Ishikawa (cell line): ENCODE measurements around the gene GNAO1.

Source experiments
- CEBPB ChIP-seq: IDR thresholded peaks from 2 replicates; pipeline ENCODE4 v1.6.1; 2012
- CREB1 ChIP-seq: IDR thresholded peaks from 2 replicates; pipeline ENCODE4 v1.6.1; 2012; ENCODE audit warnings: low read depth
- EGR1 ChIP-seq: IDR thresholded peaks from 2 replicates; pipeline ENCODE4 v1.6.1; 2012
- EP300 ChIP-seq: IDR thresholded peaks from 2 replicates; pipeline ENCODE4 v1.6.1; 2012; ENCODE audit warnings: borderline replicate concordance
- FOXM1 ChIP-seq: IDR thresholded peaks from 2 replicates; pipeline ENCODE4 v1.6.1; 2012; ENCODE audit warnings: low read depth, borderline replicate concordance
- MAX ChIP-seq: IDR thresholded peaks from 2 replicates; pipeline ENCODE4 v1.6.1; 2012
- NFIC ChIP-seq: IDR thresholded peaks from 2 replicates; pipeline ENCODE4 v1.6.1; 2012
- RAD21 ChIP-seq: IDR thresholded peaks from 2 replicates; pipeline ENCODE4 v1.6.1; 2012; ENCODE audit warnings: low read depth
- REST ChIP-seq: IDR thresholded peaks from 2 replicates; pipeline ENCODE4 v1.6.1; 2012; ENCODE audit warnings: low read depth, mild to moderate bottlenecking
- TAF1 ChIP-seq: IDR thresholded peaks from 2 replicates; pipeline ENCODE4 v1.6.1; 2012; ENCODE audit warnings: low read depth, mild to moderate bottlenecking
- TCF12 ChIP-seq: IDR thresholded peaks from 2 replicates; pipeline ENCODE4 v1.6.1; 2012; ENCODE audit warnings: low read depth
- TEAD4 ChIP-seq: IDR thresholded peaks from 2 replicates; pipeline ENCODE4 v1.6.1; 2012
- USF1 ChIP-seq: IDR thresholded peaks from 2 replicates; pipeline ENCODE4 v1.6.1; 2012
- YY1 ChIP-seq: IDR thresholded peaks from 2 replicates; pipeline ENCODE4 v1.6.1; 2012; ENCODE audit warnings: low read depth
- ZBTB7A ChIP-seq: IDR thresholded peaks from 2 replicates; pipeline ENCODE4 v1.6.1; 2012; ENCODE audit warnings: low read depth

The GNAO1 gene

GRCh38 chr16:56274369-56274768 is 83.1 kb downstream of the GNAO1 start:
- no peak for TF ChIP-seq TCF12
- no peak for TF ChIP-seq CEBPB
- no peak for TF ChIP-seq EGR1
- no peak for TF ChIP-seq NFIC

GRCh38 chr16:56275076-56275475 is 83.8 kb downstream of the GNAO1 start:
- TF ChIP-seq REST, result no peak
- TF ChIP-seq RAD21, result no peak
- no peak for TF ChIP-seq MAX
- TF ChIP-seq CREB1, result no peak
- no peak for TF ChIP-seq TCF12
- no peak for TF ChIP-seq EP300
- TF ChIP-seq ZBTB7A, result no peak
- no peak for TF ChIP-seq NFIC

GRCh38 chr16:56275801-56276200 is 84.5 kb downstream of the GNAO1 start:
- no peak for TF ChIP-seq MAX

- TF ChIP-seq TEAD4, result no peak
- no peak for TF ChIP-seq CREB1
- no peak for TF ChIP-seq EGR1
- TF ChIP-seq NFIC, result no peak
- TF ChIP-seq ZBTB7A, result no peak
- no peak for TF ChIP-seq MAX
- no peak for TF ChIP-seq USF1
- no peak for TF ChIP-seq EP300
- TF ChIP-seq YY1, result no peak
Measured at GRCh38 chr16:56277075-56277474, 85.8 kb downstream of the GNAO1 start.

- TF ChIP-seq REST, result peak; percentile 40; the same call in 1 of the 2 replicates
- TF ChIP-seq YY1, result no peak
Measured at GRCh38 chr16:56278196-56278855, 87.0 kb downstream of the GNAO1 start.

GRCh38 chr16:56279132-56279531 is 87.8 kb downstream of the GNAO1 start:
- no peak for TF ChIP-seq TEAD4
- TF ChIP-seq EP300, result no peak
- no peak for TF ChIP-seq USF1
- TF ChIP-seq EGR1, result no peak
- no peak for TF ChIP-seq TCF12
- no peak for TF ChIP-seq MAX
- no peak for TF ChIP-seq NFIC
- no peak for TF ChIP-seq YY1
- TF ChIP-seq CEBPB, result no peak
- TF ChIP-seq TAF1, result no peak

- TF ChIP-seq NFIC (no peak), RAD21 (no peak), EP300 (no peak), TAF1 (no peak), CEBPB (no peak), MAX (no peak), EGR1 (no peak), TCF12 (no peak), CREB1 (no peak), REST (no peak), FOXM1 (no peak), TEAD4 (no peak), USF1 (no peak), ZBTB7A (no peak), YY1 (no peak)
Measured at GRCh38 chr16:56279914-56280313, 88.6 kb downstream of the GNAO1 start.
